Hepatocyte (in vitro differentiated cells): Measurements from ENCODE around the gene MRPS31. TPM values are rescaled to one million over a fixed set of nuclear protein-coding genes. Genes with fewer than 3 reads are reported as not detected.

Experiments
- DNase-seq: peaks from one replicate; pipeline ENCODE4 v3.0.0-alpha.2; 2016; ENCODE audit warnings: low spot score
- H2AFZ ChIP-seq: fragments of 200-600 bp; sonication (generic); 2 replicates; pipeline ENCODE4 v1.6.0; 2016; ENCODE audit warnings: antibody characterized with exemption, mild to moderate bottlenecking
- H3K27ac ChIP-seq: fragments of 200-600 bp; sonication (generic); 2 replicates; pipeline ENCODE4 v1.5.1; 2016; ENCODE audit warnings: mild to moderate bottlenecking
- H3K27me3 ChIP-seq: fragments of 200-600 bp; sonication (generic); 2 replicates; pipeline ENCODE4 v1.6.1; 2016
- H3K36me3 ChIP-seq: fragments of 200-600 bp; sonication (generic); replicated peaks from 2 replicates; pipeline ENCODE4 v1.5.1; 2016; ENCODE audit warnings: low read depth; ENCODE audit not compliant: insufficient read depth
- H3K4me1 ChIP-seq: fragments of 200-600 bp; sonication (generic); 2 replicates; pipeline ENCODE4 v1.5.1; 2016; ENCODE audit warnings: mild to moderate bottlenecking, moderate library complexity; ENCODE audit not compliant: insufficient read depth
- H3K4me2 ChIP-seq: fragments of 200-600 bp; sonication (generic); 2 replicates; pipeline ENCODE4 v1.6.0; 2016
- H3K4me3 ChIP-seq: fragments of 200-600 bp; sonication (generic); 2 replicates; pipeline ENCODE4 v1.5.1; 2016; ENCODE audit warnings: mild to moderate bottlenecking
- H3K79me2 ChIP-seq: fragments of 200-600 bp; sonication (generic); 2 replicates; pipeline ENCODE4 v1.6.0; 2017; ENCODE audit warnings: mild to moderate bottlenecking
- H3K9me2 ChIP-seq: fragments of 200-600 bp; sonication (generic); replicated peaks from 2 replicates; pipeline ENCODE4 v1.6.0; 2017; ENCODE audit warnings: mild to moderate bottlenecking; ENCODE audit not compliant: insufficient read depth
- H3K9me3 ChIP-seq: fragments of 200-600 bp; sonication (generic); 2 replicates; pipeline ENCODE4 v1.5.1; 2016; ENCODE audit warnings: low read depth, mild to moderate bottlenecking
- H4K20me1 ChIP-seq: fragments of 200-600 bp; sonication (generic); 2 replicates; pipeline ENCODE4 v1.6.0; 2016; ENCODE audit warnings: mild to moderate bottlenecking; ENCODE audit not compliant: insufficient read depth, poor library complexity, severe bottlenecking
- CTCF ChIP-seq: fragments of 200-600 bp; sonication (generic); IDR thresholded peaks from 2 replicates; pipeline ENCODE4 v1.5.1; 2016; ENCODE audit warnings: antibody characterized with exemption, mild to moderate bottlenecking; ENCODE audit not compliant: poor library complexity
- EZH2 ChIP-seq: fragments of 200-600 bp; sonication (generic); IDR thresholded peaks from 2 replicates; pipeline ENCODE4 v1.6.1; 2016; ENCODE audit warnings: antibody characterized with exemption, mild to moderate bottlenecking, borderline replicate concordance
- EZH2phosphoT487 ChIP-seq: fragments of 200-600 bp; sonication (generic); IDR thresholded peaks from one replicate; pipeline ENCODE4 v1.6.1; 2018; ENCODE audit warnings: antibody characterized with exemption, mild to moderate bottlenecking, low read depth, moderate library complexity; ENCODE audit not compliant: unreplicated experiment, severe bottlenecking
- WGBS: methylation state at CpG from one replicate; pipeline ENCODE4 v1.1.6; 2016; ENCODE audit warnings: low lambda C conversion rate; ENCODE audit errors: missing lambda C conversion rate; 5-methylcytosine and 5-hydroxymethylcytosine counted together
- polyA plus RNA-seq: library from polyadenylated mRNA; unstranded; fragments of >200 nt; fragmentation: Nextera tagmentation; extraction: Ambion mirVana; gene quantifications from 2 replicates; pipeline ENCODE4 v1.2.1, GENCODE V29; 2016
- total RNA-seq: library from RNA; depleted of rRNA; stranded (reverse); fragments of >200 nt; gene quantifications from 2 replicates; pipeline ENCODE4 v1.2.3, GENCODE V29; 2014

Gene MRPS31
- total and polyA plus RNA-seq, 2 experiments from 2014 or later, result 27.7 to 34.6 TPM

GRCh38 chr13:40801255-40802217, 30.5 kb upstream of the MRPS31 start:
- 71% methylated on average over 6 of the region's 6 CpGs for WGBS
- H4K20me1 ChIP-seq, result no peaks in the 10 kb centered on the region
- H3K27me3 ChIP-seq, result no peaks in the 10 kb centered on the region
- peak overlapping the region; percentile 64 for H3K4me2 ChIP-seq
- H3K79me2 ChIP-seq, result peaks cover 3% of the 10 kb centered on the region
- H3K36me3 ChIP-seq, result no peaks in the 10 kb centered on the region
- peak; percentile 32 for DNase-seq
- H3K9me2 ChIP-seq, result no peaks in the 10 kb centered on the region
- no peaks in the 10 kb centered on the region for H3K9me3 ChIP-seq
- TF ChIP-seq EZH2 (no peak), EZH2phosphoT487 (no peak), CTCF (no peak)
- H3K27ac ChIP-seq, result peak overlapping the region; percentile 74
- no peak overlapping the region for H2AFZ ChIP-seq
- no peak overlapping the region for H3K4me3 ChIP-seq
- H3K4me1 ChIP-seq, result peaks cover 14% of the 10 kb centered on the region

- Histone ChIP-seq H3K9me3 (no peaks in the 10 kb centered on the region), H3K4me1 (peaks cover 14% of the 10 kb centered on the region), H3K9me2 (no peaks in the 10 kb centered on the region), H3K79me2 (peaks cover 3% of the 10 kb centered on the region), H3K4me2 (no peak overlapping the region), H2AFZ (no peak overlapping the region), H3K4me3 (no peak overlapping the region), H3K27me3 (no peaks in the 10 kb centered on the region), H4K20me1 (no peaks in the 10 kb centered on the region), H3K27ac (no peak overlapping the region), H3K36me3 (no peaks in the 10 kb centered on the region)
- WGBS, result 93% methylated on average over 5 of the region's 5 CpGs
- TF ChIP-seq EZH2phosphoT487 (no peak), EZH2 (no peak), CTCF (no peak)
- DNase-seq, result no peak
These were observed 29.6 kb upstream of the MRPS31 start for GRCh38 chr13:40800559-40800958.

- Histone ChIP-seq H2AFZ (no peak overlapping the region), H3K4me2 (no peak overlapping the region), H3K4me3 (no peak overlapping the region), H3K9me2 (no peaks in the 10 kb centered on the region), H4K20me1 (no peaks in the 10 kb centered on the region), H3K27ac (no peak overlapping the region), H3K79me2 (peaks cover 3% of the 10 kb centered on the region), H3K9me3 (no peaks in the 10 kb centered on the region), H3K4me1 (peaks cover 14% of the 10 kb centered on the region), H3K27me3 (no peaks in the 10 kb centered on the region), H3K36me3 (no peaks in the 10 kb centered on the region)
- WGBS, result 94% methylated on average over 4 of the region's 4 CpGs
- DNase-seq, result no peak
- TF ChIP-seq EZH2, result no peak
- no peak for TF ChIP-seq EZH2phosphoT487
- no peak for TF ChIP-seq CTCF
These were observed 28.5 kb upstream of the MRPS31 start for GRCh38 chr13:40799508-40799907.
